GM19025 (cell line): Measurements from ENCODE around the gene AP5B1.
"Not testable (repeated sequence)": the region's sequence is repeated elsewhere in the genome, so short reads cannot be mapped to it uniquely, and the experiment has no call there.

Source experiments
- ATAC-seq: cut with Tn5 transposase; IDR thresholded peaks from one replicate; pipeline ENCODE4 v1.9.1; 2021; ENCODE audit warnings: mild to moderate bottlenecking, low read depth, moderate library complexity; ENCODE audit not compliant: unreplicated experiment

Gene AP5B1

GRCh38 chr11:65774525-65775306, 6.1 kb downstream of the AP5B1 start:
- ATAC-seq, result no peak

- no peak for ATAC-seq
These were observed 6.9 kb downstream of the AP5B1 start for GRCh38 chr11:65773784-65774411.

- no peak for ATAC-seq
These were observed 9.1 kb downstream of the AP5B1 start for GRCh38 chr11:65771589-65772112.

GRCh38 chr11:65770951-65771567, 9.7 kb downstream of the AP5B1 start:
- no peak for ATAC-seq

GRCh38 chr11:65767806-65768205, 13.0 kb downstream of the AP5B1 start:
- ATAC-seq, result not testable (repeated sequence)

GRCh38 chr11:65767406-65767805, 13.4 kb downstream of the AP5B1 start:
- ATAC-seq, result no peak

GRCh38 chr11:65766535-65766934, 14.2 kb downstream of the AP5B1 start:
- no peak for ATAC-seq

GRCh38 chr11:65764434-65764833, 16.3 kb downstream of the AP5B1 start:
- no peak for ATAC-seq

- not testable (repeated sequence) for ATAC-seq
These were observed 18.0 kb downstream of the AP5B1 start for GRCh38 chr11:65762816-65763215.

GRCh38 chr11:65762169-65762568, 18.6 kb downstream of the AP5B1 start:
- not testable (repeated sequence) for ATAC-seq

GRCh38 chr11:65745049-65745448, 35.7 kb downstream of the AP5B1 start:
- ATAC-seq, result no peak

- ATAC-seq, result no peak
These were observed 36.1 kb downstream of the AP5B1 start for GRCh38 chr11:65744699-65745042.

- ATAC-seq, result no peak
These were observed 36.6 kb downstream of the AP5B1 start for GRCh38 chr11:65744026-65744698.

GRCh38 chr11:65743681-65744025, 37.1 kb downstream of the AP5B1 start:
- no peak for ATAC-seq

GRCh38 chr11:65742353-65742752, 38.4 kb downstream of the AP5B1 start:
- ATAC-seq, result no peak

- no peak for ATAC-seq
These were observed 39.6 kb downstream of the AP5B1 start for GRCh38 chr11:65741185-65741584.

- ATAC-seq, result no peak
These were observed 41.8 kb downstream of the AP5B1 start for GRCh38 chr11:65739022-65739421.

GRCh38 chr11:65736810-65737209, 44.0 kb downstream of the AP5B1 start:
- ATAC-seq, result no peak

GRCh38 chr11:65735111-65735510, 45.7 kb downstream of the AP5B1 start:
- not testable (repeated sequence) for ATAC-seq

- no peak for ATAC-seq
These were observed 50.3 kb downstream of the AP5B1 start for GRCh38 chr11:65730461-65730860.

- no peak for ATAC-seq
These were observed 52.9 kb downstream of the AP5B1 start for GRCh38 chr11:65727865-65728264.
